H1 (cell line): ENCODE data around the gene EFEMP2.

ENCODE experiments used
- ATF2 ChIP-seq: IDR thresholded peaks from 2 replicates; pipeline ENCODE4 v1.6.1; 2012; ENCODE audit warnings: low read length, inconsistent platforms
- BRCA1 ChIP-seq: IDR thresholded peaks from 2 replicates; pipeline ENCODE4 v1.6.1; 2012; ENCODE audit warnings: low read depth, low read length, improper control_type of control experiment
- CHD2 ChIP-seq: IDR thresholded peaks from 2 replicates; pipeline ENCODE4 v1.6.1; 2012; ENCODE audit warnings: low read length, improper control_type of control experiment
- CHD7 ChIP-seq: fragments of 300-600 bp; sonication (generic); IDR thresholded peaks from 2 replicates; pipeline ENCODE4 v1.7.1; 2012; ENCODE audit warnings: low read length, moderate library complexity, mild to moderate bottlenecking, inconsistent platforms; ENCODE audit not compliant: insufficient replicate concordance
- CTCF ChIP-seq, 3 experiments: IDR thresholded peaks; 1 replicate in 2 of 3; 2 replicates in 1 of 3; pipeline versions ENCODE4 v1.5.1 to v1.6.1; 2011; ENCODE audit warnings: low read length in 3 of 3, mild to moderate bottlenecking in 3 of 3, inconsistent platforms in 2 of 3, low read depth in 1 of 3, moderate library complexity in 1 of 3; ENCODE audit not compliant: insufficient read depth in 1 of 3; ENCODE audit errors: control extremely low read depth in 1 of 3
- EP300 ChIP-seq, 2 experiments: IDR thresholded peaks; 1 replicate in 1 of 2; 2 replicates in 1 of 2; pipeline ENCODE4 v1.6.1; 2011 to 2012; ENCODE audit warnings: low read depth in 2 of 2, low read length in 2 of 2, mild to moderate bottlenecking in 2 of 2, borderline replicate concordance in 1 of 2, inconsistent platforms in 1 of 2, moderate library complexity in 1 of 2
- EZH2 ChIP-seq: fragments of 200-600 bp; sonication (generic); IDR thresholded peaks from 2 replicates; pipeline ENCODE4 v1.7.1; 2012; ENCODE audit warnings: low read depth, mild to moderate bottlenecking, moderate library complexity, low read length, inconsistent platforms; ENCODE audit not compliant: severe bottlenecking
- GABPA ChIP-seq: IDR thresholded peaks from 2 replicates; pipeline ENCODE4 v1.6.1; 2011; ENCODE audit warnings: mild to moderate bottlenecking, low read length, moderate library complexity, borderline replicate concordance; ENCODE audit not compliant: insufficient read depth
- GTF2F1 ChIP-seq: IDR thresholded peaks from 2 replicates; pipeline ENCODE4 v1.6.1; 2012; ENCODE audit warnings: low read depth, low read length, improper control_type of control experiment, borderline replicate concordance
- HDAC2 ChIP-seq, 2 experiments: fragments of 300-600 bp in 1 of 2; sonication (generic) in 1 of 2; IDR thresholded peaks; 2 replicates each; pipeline ENCODE4 v1.6.1; 2011 to 2012; ENCODE audit warnings: low read depth in 2 of 2, low read length in 2 of 2, mild to moderate bottlenecking in 2 of 2, moderate library complexity in 2 of 2, borderline replicate concordance in 1 of 2, inconsistent platforms in 1 of 2
- RXRA ChIP-seq: IDR thresholded peaks from 2 replicates; pipeline ENCODE4 v1.6.1; 2011; ENCODE audit warnings: low read depth, mild to moderate bottlenecking, low read length, moderate library complexity; ENCODE audit not compliant: insufficient read depth
- SRF ChIP-seq: IDR thresholded peaks from 2 replicates; pipeline ENCODE4 v1.6.1; 2011; ENCODE audit warnings: mild to moderate bottlenecking, low read depth, low read length, moderate library complexity
- YY1 ChIP-seq: IDR thresholded peaks from 2 replicates; pipeline ENCODE4 v1.6.1; 2011; ENCODE audit warnings: low read depth, mild to moderate bottlenecking, low read length
- ZNF274 ChIP-seq: IDR thresholded peaks from 2 replicates; pipeline ENCODE4 v1.7.0; 2012; ENCODE audit warnings: low read length, borderline replicate concordance; ENCODE audit errors: extremely low read depth

- no peak for TF ChIP-seq CTCF (IDR thresholded peaks at IDR 0.05; ENCODE audit: control extremely low read depth in 1 of 3, insufficient read depth in 1 of 3, low read depth in 1 of 3, low read length in 3 of 3)
- TF ChIP-seq SRF, result no peak
- TF ChIP-seq BRCA1, result no peak
- no peak for TF ChIP-seq EZH2
- no peak for TF ChIP-seq EP300 (IDR thresholded peaks at IDR 0.05; ENCODE audit: borderline replicate concordance in 1 of 2, low read depth in 2 of 2, low read length in 2 of 2)
- TF ChIP-seq GABPA, result no peak
- no peak for TF ChIP-seq ATF2
- TF ChIP-seq CHD7, result no peak
- TF ChIP-seq ZNF274, result no peak
- no peak for TF ChIP-seq YY1
- TF ChIP-seq RXRA, result no peak
- no peak for TF ChIP-seq CHD2
- no peak for TF ChIP-seq HDAC2 (IDR thresholded peaks at IDR 0.05; ENCODE audit: borderline replicate concordance in 1 of 2, low read depth in 2 of 2, low read length in 2 of 2)
- no peak for TF ChIP-seq GTF2F1
Observed at GRCh38 chr11:65880027-65880426, 7.4 kb upstream of the EFEMP2 start.
